Measurements from ENCODE around the gene NXPE3. TPM values are rescaled to one million over a fixed set of nuclear protein-coding genes. Genes with fewer than 3 reads are reported as not detected.

Gene NXPE3
- total and polyA plus RNA-seq, 2 of the 8 experiments (the other 6 are each of a cell fraction or from before 2014, with no cell fraction given) = 10.9 to 22.7 TPM

DNA sequence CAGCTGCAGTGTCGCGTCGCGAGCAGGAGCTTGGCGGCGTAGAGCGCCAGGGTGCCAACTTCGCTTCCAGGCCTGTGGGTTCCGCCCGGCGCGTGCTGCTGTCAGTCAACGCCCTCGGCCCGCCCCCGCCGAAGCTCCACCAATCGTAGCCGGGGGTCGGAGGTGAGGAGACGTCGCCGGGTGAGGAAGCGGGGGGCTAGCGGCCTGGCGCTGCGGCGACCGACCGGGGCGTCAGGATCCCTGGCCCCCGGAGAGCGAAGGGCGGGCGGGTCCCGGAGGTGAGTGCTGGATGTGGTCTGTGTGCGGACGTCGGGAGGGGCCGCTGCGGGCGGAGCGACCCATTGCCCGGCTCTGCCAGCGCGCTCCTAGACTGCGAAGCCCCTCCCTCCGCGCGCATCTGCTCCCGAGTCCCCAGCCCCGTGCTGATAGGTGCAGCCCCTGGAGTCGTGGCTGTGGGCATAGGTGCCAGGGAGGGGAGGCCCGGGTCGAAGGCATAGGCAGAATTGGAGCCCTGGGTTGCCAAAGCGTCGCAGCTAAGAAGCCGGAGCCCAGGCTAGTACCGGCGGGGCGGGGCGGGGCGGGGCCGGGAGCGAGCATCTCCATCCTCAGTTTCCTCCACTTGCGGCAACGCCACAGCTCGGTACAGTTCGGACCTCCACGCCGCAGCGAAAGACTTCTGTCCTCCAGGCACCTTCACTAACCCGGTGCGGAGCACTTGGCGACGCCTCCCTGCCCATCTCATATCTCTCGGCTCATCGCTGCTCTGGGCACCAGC, at the start of gene NXPE3 (continued):
- no peak for TF ChIP-seq POU5F1 (IDR thresholded peaks at IDR 0.05; ENCODE audit: low read depth, low read length)
- TF ChIP-seq CTBP2 (IDR thresholded peaks at IDR 0.05; ENCODE audit: borderline replicate concordance, insufficient read depth, insufficient read length, low read length) = no peak
- no peak for TF ChIP-seq SIRT6 (IDR thresholded peaks at IDR 0.05; ENCODE audit: low read length)
- 0 out of 2 replicates have a peak, but pooled peaks have one; percentile 25 for TF ChIP-seq TBP (IDR thresholded peaks at IDR 0.05; ENCODE audit: low read depth, low read length)
- no peak for TF ChIP-seq FOSL1 (IDR thresholded peaks at IDR 0.05; ENCODE audit: insufficient read depth, low read depth, low read length)
- TF ChIP-seq, protein P1, sequence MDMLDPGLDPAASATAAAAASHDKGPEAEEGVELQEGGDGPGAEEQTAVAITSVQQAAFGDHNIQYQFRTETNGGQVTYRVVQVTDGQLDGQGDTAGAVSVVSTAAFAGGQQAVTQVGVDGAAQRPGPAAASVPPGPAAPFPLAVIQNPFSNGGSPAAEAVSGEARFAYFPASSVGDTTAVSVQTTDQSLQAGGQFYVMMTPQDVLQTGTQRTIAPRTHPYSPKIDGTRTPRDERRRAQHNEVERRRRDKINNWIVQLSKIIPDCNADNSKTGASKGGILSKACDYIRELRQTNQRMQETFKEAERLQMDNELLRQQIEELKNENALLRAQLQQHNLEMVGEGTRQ (IDR thresholded peaks at IDR 0.05; ENCODE audit: low read length) = no peak
- peak; percentile 96 for TF ChIP-seq KDM4A (IDR thresholded peaks at IDR 0.05; ENCODE audit: low read depth, low read length, severe bottlenecking)
- no peak for TF ChIP-seq POLR2AphosphoS5 (IDR thresholded peaks at IDR 0.05; ENCODE audit: low read depth, low read length)
- TF ChIP-seq SIX5 (IDR thresholded peaks at IDR 0.05; ENCODE audit: low read depth, low read length) = no peak
- TF ChIP-seq HDAC6 (IDR thresholded peaks at IDR 0.05; ENCODE audit: low read depth, low read length) = no peak
- no peak for TF ChIP-seq RFX5 (IDR thresholded peaks at IDR 0.05; ENCODE audit: borderline replicate concordance, low read depth, low read length)
- TF ChIP-seq GABPA (IDR thresholded peaks at IDR 0.05; ENCODE audit: borderline replicate concordance, insufficient read depth, low read length) = no peak
- TF ChIP-seq KDM5A (IDR thresholded peaks at IDR 0.05; ENCODE audit: low read length) = no peak
- TF ChIP-seq PHF8 (conservative IDR thresholded peaks at IDR 0.05; ENCODE audit: low read depth, low read length) = peak; percentile 56
- TF ChIP-seq HDAC2 (IDR thresholded peaks at IDR 0.05; ENCODE audit: borderline replicate concordance in 1 of 2, low read depth in 2 of 2, low read length in 2 of 2) = peak in 1 of 2 experiments; percentile 36; a peak in 1 of 4 replicates
- no peak for TF ChIP-seq MAFK (IDR thresholded peaks at IDR 0.05; ENCODE audit: low read depth, low read length)
- TF ChIP-seq, protein P2, sequence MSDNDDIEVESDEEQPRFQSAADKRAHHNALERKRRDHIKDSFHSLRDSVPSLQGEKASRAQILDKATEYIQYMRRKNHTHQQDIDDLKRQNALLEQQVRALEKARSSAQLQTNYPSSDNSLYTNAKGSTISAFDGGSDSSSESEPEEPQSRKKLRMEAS (IDR thresholded peaks at IDR 0.05) = peak; percentile 80
- TF ChIP-seq BCL11A (IDR thresholded peaks at IDR 0.05; ENCODE audit: low read depth in 2 of 2, low read length in 2 of 2) = no peak
- TF ChIP-seq, protein P3, sequence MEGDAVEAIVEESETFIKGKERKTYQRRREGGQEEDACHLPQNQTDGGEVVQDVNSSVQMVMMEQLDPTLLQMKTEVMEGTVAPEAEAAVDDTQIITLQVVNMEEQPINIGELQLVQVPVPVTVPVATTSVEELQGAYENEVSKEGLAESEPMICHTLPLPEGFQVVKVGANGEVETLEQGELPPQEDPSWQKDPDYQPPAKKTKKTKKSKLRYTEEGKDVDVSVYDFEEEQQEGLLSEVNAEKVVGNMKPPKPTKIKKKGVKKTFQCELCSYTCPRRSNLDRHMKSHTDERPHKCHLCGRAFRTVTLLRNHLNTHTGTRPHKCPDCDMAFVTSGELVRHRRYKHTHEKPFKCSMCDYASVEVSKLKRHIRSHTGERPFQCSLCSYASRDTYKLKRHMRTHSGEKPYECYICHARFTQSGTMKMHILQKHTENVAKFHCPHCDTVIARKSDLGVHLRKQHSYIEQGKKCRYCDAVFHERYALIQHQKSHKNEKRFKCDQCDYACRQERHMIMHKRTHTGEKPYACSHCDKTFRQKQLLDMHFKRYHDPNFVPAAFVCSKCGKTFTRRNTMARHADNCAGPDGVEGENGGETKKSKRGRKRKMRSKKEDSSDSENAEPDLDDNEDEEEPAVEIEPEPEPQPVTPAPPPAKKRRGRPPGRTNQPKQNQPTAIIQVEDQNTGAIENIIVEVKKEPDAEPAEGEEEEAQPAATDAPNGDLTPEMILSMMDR (IDR thresholded peaks at IDR 0.05; ENCODE audit: control extremely low read depth in 1 of 3, insufficient read depth in 1 of 3, low read depth in 1 of 3, low read length in 3 of 3) = no peak
- peak; percentile 18; the same call in 1 of the 2 replicates for TF ChIP-seq SP2 (IDR thresholded peaks at IDR 0.05; ENCODE audit: low read length)
